GM12874 (cell line): ENCODE measurements around the gene AHRR.

Experiments used
- TF ChIP-seq, protein P1 (sequence below): IDR thresholded peaks from 2 replicates; pipeline ENCODE4 v1.5.1; 2011; ENCODE audit warnings: low read depth, mild to moderate bottlenecking, control low read depth, low read length, moderate library complexity; ENCODE audit not compliant: insufficient read depth

AHRR gene

DNA sequence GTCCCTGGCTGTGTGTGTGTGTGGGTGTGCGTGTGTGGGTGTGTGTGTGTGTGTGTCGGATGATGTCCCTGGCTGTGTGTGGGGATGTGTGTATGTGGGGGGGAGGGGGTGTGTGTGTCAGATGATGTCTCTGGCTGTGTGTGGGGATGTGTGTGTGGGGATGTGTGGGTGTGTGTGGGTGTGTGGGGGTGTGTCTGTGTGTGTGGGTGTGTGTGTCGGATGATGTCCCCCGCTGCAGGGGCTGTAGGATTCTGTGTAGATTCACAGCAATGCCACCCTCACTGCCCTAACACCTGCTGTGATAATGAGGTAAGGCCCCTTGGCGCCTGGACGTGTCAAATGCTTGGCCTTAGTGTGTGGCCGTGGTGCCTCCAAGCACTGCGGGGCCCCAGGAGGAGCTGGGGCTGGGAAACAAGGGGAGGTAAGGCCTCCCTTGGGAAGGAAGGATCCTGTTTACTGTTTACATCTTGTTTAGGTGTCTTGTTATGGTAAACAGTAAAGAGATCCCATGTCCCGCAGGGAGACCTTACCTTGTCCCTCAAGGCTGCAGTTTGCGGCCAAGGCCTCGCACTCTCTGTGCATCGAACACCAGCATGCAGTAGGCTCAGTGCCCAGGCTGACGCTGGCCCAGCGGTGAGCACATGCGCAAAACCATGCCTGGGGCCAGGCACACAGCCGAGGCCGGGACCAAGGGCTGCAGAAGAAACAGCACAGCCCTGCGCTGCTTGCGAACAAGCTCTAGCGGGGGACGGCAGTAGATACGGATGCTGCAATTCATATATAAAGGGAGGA, 24.1 kb downstream of the AHRR start:
- TF ChIP-seq, protein P1, sequence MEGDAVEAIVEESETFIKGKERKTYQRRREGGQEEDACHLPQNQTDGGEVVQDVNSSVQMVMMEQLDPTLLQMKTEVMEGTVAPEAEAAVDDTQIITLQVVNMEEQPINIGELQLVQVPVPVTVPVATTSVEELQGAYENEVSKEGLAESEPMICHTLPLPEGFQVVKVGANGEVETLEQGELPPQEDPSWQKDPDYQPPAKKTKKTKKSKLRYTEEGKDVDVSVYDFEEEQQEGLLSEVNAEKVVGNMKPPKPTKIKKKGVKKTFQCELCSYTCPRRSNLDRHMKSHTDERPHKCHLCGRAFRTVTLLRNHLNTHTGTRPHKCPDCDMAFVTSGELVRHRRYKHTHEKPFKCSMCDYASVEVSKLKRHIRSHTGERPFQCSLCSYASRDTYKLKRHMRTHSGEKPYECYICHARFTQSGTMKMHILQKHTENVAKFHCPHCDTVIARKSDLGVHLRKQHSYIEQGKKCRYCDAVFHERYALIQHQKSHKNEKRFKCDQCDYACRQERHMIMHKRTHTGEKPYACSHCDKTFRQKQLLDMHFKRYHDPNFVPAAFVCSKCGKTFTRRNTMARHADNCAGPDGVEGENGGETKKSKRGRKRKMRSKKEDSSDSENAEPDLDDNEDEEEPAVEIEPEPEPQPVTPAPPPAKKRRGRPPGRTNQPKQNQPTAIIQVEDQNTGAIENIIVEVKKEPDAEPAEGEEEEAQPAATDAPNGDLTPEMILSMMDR, result no peak

DNA sequence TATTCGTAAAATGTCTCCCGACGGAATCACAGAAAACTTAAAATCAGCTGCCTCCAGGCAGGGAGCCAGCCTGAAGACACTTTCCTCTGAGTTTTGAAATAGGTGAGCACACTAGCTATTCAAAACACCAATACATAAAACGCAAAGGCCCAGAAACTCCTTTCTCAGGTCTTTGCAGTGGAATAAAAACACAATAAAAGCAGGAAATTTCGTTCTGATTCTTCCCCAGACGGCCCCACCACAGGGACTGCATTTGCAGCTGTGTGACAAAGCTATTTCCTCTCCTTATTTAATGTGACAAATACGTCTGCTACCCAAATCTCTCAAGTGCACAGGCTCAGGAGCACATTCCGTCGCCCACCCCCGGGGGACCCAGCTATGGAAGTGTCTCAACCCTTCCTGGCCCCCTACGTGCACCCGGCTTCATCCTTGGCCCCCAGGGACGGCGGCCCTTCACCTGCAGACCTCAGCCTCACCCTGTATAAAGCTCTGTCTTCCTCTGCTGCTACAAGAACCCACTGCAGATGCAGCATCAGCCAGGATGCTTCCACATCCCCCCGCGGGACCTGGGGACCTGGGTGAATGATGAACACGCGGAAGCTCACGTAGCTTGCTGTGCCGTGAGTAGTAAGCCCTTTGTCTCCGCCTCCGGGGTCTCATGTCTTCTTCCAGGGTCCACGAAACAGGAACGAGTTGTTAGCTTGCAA, 24.9 kb downstream of the AHRR start:
- TF ChIP-seq, protein P1, result no peak

DNA sequence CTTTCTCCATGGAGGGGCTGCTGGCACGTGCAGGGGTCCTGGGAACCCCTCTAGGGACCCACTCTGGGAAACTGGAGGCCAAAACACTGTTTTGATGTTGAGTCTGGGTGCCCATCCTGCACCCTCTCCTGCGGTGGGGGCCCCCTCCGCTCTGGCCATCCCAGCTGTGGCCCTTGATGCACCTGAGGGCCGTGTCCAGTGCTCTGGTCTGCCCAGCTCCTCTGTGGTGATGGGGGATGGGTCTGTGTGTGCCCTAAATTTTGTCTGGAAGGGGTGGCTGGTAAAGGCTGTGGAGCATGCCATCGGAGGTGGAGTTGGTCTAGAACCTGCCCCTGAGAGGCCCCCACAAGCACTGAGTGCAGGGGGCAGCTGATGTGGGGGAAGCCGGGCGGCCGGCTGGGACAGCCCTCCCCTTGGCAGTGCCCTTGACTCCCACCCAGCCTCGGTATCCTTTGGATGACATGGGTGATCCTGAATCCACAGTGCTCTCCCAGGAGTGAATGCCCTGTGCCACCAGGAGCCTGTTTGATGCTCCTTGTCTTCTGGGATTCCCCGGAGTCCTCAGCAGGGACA, 26.3 kb downstream of the AHRR start:
- TF ChIP-seq, protein P1, result no peak

DNA sequence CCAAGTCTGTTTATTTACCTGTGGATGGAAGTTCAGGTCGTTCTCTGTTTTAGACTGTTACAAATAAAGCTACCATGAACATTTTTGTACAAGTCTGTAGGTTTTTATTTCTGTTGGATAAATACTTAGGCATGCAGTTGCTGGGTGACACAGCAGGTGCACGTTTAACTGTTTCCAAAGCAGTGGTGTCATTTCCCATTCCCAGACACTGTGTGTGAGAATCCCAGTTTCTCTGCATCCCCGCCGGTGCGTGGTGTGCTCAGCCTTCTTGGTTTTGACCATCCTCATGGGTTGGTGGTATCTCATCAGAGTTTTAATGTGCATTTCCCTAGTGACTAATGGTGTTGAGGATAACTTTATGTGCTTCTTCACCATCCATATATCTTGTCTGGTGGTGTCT, 27.2 kb downstream of the AHRR start:
- TF ChIP-seq, protein P1, result no peak

DNA sequence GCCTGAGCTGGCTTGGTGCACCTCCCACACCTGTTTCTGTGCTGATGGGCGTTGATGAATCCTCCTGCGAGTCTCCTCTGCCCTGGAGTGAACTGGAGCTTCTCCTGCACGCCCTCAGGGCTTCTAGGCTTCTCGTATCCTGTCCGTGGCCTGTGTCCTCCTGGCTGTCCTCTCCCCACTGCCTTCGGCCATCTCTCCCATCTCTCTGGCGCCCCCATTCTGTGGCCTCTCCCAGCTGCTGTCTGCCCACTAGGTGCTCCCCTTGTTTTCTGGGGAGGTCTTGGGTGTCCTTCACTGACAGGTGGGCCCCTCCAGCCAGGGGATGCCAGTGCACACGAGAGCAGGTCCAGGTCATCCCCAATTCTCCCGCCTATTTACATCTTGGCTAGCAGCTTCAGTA, 28.8 kb downstream of the AHRR start:
- TF ChIP-seq, protein P1, result 0 out of 2 replicates have a peak, but pooled peaks have one; percentile 37

DNA sequence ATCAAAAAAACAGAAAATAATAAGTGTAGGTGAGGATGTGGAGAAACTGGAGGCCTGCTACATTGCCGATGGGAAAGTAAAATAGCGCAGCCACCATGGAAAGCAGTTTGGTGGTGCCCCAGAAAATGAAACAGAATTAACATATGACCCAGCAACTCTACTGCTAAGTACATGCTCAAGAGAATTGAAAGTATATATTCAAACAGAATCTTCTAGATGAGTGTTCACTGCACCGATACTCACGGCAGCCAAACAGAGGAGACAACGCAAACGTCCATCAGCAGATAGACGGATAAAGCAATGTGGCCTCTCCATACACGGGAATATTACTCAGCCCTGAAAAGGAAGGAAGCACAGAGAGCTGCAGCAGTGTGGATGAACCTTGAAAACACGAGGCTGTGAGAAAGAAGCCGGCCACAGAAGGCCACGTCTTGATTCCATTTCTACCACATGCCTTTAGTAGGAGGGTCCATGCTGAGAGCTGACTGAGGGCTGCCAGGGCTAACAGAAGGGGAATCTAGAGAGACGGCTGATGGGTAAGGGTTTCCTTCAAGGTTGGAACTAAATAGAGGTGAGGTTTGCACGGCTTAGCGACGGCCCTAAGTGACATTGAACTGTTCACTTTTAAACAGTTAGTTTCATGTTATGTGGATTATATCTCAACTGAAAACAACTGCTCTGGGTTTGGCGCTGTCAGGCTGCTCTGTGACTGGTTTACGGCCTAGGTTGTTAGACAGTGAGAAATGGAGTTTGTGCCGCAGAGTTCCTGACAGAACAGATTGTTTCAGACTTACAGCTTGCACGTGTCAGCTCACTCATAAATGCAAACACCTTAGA, 29.8 kb downstream of the AHRR start:
- TF ChIP-seq, protein P1, result no peak

DNA sequence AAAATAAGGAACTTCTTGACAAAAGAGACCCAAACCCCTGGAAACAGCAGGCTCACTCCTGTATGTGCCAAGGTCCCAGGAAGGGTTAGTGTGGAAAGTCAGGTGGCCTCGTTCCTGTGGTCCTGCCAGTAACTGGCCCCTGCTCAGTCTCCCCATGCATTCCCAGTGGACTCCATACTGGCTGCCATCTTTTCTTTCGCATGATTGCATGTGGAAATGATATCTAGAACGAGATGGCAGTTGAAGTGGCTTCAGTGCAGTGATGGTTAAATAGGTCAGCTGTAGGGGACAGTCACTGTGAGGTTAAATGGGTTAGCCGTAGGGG, 30.4 kb downstream of the AHRR start:
- TF ChIP-seq, protein P1, result no peak
